ENCODE data around the gene UBA3.

UBA3 gene

DNA sequence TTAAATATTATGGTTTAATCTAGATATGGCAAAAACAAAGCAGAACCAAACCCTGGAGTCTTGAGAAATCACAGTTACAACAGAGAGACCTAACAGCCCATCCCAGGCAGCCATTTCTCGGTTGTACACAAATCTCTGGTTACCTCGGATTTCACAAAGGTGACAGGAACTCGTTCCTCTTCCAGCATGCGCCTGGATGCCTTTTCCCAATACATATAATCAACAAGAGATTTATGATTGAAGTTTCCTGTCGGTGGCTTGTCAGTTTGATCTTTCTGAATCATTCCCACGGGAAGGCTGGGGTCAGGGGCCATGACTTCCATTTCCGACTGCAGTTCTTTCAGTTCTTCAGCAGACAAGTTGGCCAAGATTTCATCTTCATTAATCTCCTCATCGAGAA, 41.8 kb upstream of the UBA3 start:
- Histone ChIP-seq H3K79me2 (ENCODE audit: insufficient read depth, low read length) (no peaks in the 10 kb centered on the region), H3K9me3 (ENCODE audit: insufficient read depth, low read length) (no peaks in the 10 kb centered on the region), H3F3A (ENCODE audit: insufficient read depth) (no peaks in the 10 kb centered on the region), H3K36me3 (ENCODE audit: low read length) (no peaks in the 10 kb centered on the region), H3K27me3 (ENCODE audit: low read length) (no peaks in the 10 kb centered on the region), H3K4me2 (ENCODE audit: low read depth, low read length, poor library complexity, severe bottlenecking) (no peak overlapping the region), H3K27ac (ENCODE audit: low read depth, low read length) (no peak overlapping the region), H3K4me3 (ENCODE audit: insufficient read depth, low read length, poor library complexity, severe bottlenecking) (no peak overlapping the region), H2AFZ (ENCODE audit: low read depth, low read length, severe bottlenecking) (no peak overlapping the region), H4K20me1 (ENCODE audit: low read depth, low read length) (no peaks in the 10 kb centered on the region), H3K9ac (ENCODE audit: low read length) (no peak overlapping the region), H3K9me2 (replicated peaks; ENCODE audit: insufficient read depth, low read length) (no peaks in the 10 kb centered on the region)
- TF ChIP-seq, protein P1, sequence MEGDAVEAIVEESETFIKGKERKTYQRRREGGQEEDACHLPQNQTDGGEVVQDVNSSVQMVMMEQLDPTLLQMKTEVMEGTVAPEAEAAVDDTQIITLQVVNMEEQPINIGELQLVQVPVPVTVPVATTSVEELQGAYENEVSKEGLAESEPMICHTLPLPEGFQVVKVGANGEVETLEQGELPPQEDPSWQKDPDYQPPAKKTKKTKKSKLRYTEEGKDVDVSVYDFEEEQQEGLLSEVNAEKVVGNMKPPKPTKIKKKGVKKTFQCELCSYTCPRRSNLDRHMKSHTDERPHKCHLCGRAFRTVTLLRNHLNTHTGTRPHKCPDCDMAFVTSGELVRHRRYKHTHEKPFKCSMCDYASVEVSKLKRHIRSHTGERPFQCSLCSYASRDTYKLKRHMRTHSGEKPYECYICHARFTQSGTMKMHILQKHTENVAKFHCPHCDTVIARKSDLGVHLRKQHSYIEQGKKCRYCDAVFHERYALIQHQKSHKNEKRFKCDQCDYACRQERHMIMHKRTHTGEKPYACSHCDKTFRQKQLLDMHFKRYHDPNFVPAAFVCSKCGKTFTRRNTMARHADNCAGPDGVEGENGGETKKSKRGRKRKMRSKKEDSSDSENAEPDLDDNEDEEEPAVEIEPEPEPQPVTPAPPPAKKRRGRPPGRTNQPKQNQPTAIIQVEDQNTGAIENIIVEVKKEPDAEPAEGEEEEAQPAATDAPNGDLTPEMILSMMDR (IDR thresholded peaks at IDR 0.05; ENCODE audit: insufficient read depth, low read length, poor library complexity, severe bottlenecking) = no peak
- no peak for TF ChIP-seq EZH2phosphoT487 (conservative IDR thresholded peaks at IDR 0.05; ENCODE audit: low read length)

DNA sequence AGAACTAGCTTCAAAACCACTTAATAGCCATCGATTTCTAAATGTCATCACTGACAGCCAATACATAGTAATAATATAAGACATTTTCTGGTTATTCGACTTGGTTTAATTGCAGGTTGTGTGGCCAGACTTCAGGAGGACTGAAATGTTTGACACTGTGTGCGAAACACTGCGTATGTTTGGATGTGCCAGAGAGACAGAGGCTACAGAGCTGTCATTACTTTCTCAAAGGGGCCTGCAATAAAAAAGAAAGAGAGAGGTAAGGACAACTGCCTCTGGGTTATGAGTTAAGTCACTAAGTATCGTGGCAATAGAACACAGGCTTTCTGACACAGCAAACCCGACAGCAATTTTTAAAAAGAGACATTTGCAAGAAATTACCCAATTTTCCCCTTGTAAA, 41.3 kb upstream of the UBA3 start:
- H3K79me2 ChIP-seq (ENCODE audit: insufficient read depth, low read length) = no peaks in the 10 kb centered on the region
- H3F3A ChIP-seq (ENCODE audit: insufficient read depth) = no peaks in the 10 kb centered on the region
- no peaks in the 10 kb centered on the region for H4K20me1 ChIP-seq (ENCODE audit: low read depth, low read length)
- H3K9ac ChIP-seq (ENCODE audit: low read length) = no peak overlapping the region
- no peaks in the 10 kb centered on the region for H3K9me2 ChIP-seq (replicated peaks; ENCODE audit: insufficient read depth, low read length)
- no peak overlapping the region for H3K4me2 ChIP-seq (ENCODE audit: low read depth, low read length, poor library complexity, severe bottlenecking)
- H3K27me3 ChIP-seq (ENCODE audit: low read length) = no peaks in the 10 kb centered on the region
- no peaks in the 10 kb centered on the region for H3K9me3 ChIP-seq (ENCODE audit: insufficient read depth, low read length)
- no peak for TF ChIP-seq EZH2phosphoT487 (conservative IDR thresholded peaks at IDR 0.05; ENCODE audit: low read length)
- TF ChIP-seq, protein P1 (IDR thresholded peaks at IDR 0.05; ENCODE audit: insufficient read depth, low read length, poor library complexity, severe bottlenecking) = no peak
- no peaks in the 10 kb centered on the region for H3K36me3 ChIP-seq (ENCODE audit: low read length)
- no peak overlapping the region for H3K27ac ChIP-seq (ENCODE audit: low read depth, low read length)
- H3K4me3 ChIP-seq (ENCODE audit: insufficient read depth, low read length, poor library complexity, severe bottlenecking) = no peak overlapping the region
- no peak overlapping the region for H2AFZ ChIP-seq (ENCODE audit: low read depth, low read length, severe bottlenecking)

DNA sequence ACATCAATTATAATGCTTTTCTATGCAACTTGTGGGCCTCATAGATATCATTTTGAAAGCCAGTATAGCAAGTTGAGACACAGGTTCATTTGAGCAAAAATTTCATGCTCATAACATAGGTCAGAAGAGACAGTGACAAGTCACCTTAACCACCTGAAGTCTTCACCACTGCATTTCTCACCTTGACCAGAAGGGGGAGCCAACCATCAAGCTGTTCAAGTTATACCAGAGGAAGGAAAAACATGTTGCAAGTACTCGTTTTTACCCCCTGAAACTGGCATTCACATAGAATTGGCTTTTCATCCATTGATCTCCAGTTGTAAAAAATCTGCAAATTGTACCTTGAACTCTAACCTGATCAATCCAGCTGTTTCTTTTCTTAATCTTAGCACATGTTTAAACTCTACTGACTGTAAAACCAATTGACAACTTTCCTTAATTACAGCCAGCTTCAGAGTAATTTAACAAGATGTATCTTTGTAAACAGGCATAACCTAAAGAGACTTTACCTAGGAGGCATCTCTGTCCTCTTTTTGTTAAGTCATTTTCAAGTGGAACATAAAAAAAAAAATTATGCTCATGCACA, 40.8 kb upstream of the UBA3 start:
- Histone ChIP-seq H3K9me3 (ENCODE audit: insufficient read depth, low read length) (no peaks in the 10 kb centered on the region), H3K27me3 (ENCODE audit: low read length) (no peaks in the 10 kb centered on the region), H3K27ac (ENCODE audit: low read depth, low read length) (no peak overlapping the region), H3K79me2 (ENCODE audit: insufficient read depth, low read length) (no peaks in the 10 kb centered on the region), H3K9ac (ENCODE audit: low read length) (no peak overlapping the region), H3F3A (ENCODE audit: insufficient read depth) (no peaks in the 10 kb centered on the region), H4K20me1 (ENCODE audit: low read depth, low read length) (no peaks in the 10 kb centered on the region), H3K9me2 (replicated peaks; ENCODE audit: insufficient read depth, low read length) (no peaks in the 10 kb centered on the region), H3K36me3 (ENCODE audit: low read length) (no peaks in the 10 kb centered on the region), H2AFZ (ENCODE audit: low read depth, low read length, severe bottlenecking) (no peak overlapping the region), H3K4me3 (ENCODE audit: insufficient read depth, low read length, poor library complexity, severe bottlenecking) (no peak overlapping the region), H3K4me2 (ENCODE audit: low read depth, low read length, poor library complexity, severe bottlenecking) (no peak overlapping the region)
- TF ChIP-seq EZH2phosphoT487 (conservative IDR thresholded peaks at IDR 0.05; ENCODE audit: low read length) = no peak
- TF ChIP-seq, protein P1 (IDR thresholded peaks at IDR 0.05; ENCODE audit: insufficient read depth, low read length, poor library complexity, severe bottlenecking) = peak; percentile 63

Measured in SU-DHL-6 (cell line).